HG02852 (cell line): ENCODE data around the gene IDE.
"Not testable (repeated sequence)": the region's sequence is repeated elsewhere in the genome, so short reads cannot be mapped to it uniquely, and the experiment has no call there.

Experiments
- ATAC-seq: cut with Tn5 transposase; IDR thresholded peaks from one replicate; pipeline ENCODE4 v1.9.1; 2021; ENCODE audit warnings: mild to moderate bottlenecking, moderate library complexity; ENCODE audit not compliant: unreplicated experiment

IDE gene

GRCh38 chr10:92492748-92493240 lies 81.1 kb downstream of the IDE start:
- no peak for ATAC-seq

GRCh38 chr10:92490387-92490786 lies 83.5 kb downstream of the IDE start:
- no peak for ATAC-seq

- ATAC-seq: no peak
Observed at GRCh38 chr10:92486637-92487036, 87.3 kb downstream of the IDE start.

- no peak for ATAC-seq
Observed at GRCh38 chr10:92483539-92483938, 90.4 kb downstream of the IDE start.

- ATAC-seq: no peak
Observed at GRCh38 chr10:92480413-92480812, 93.5 kb downstream of the IDE start.

GRCh38 chr10:92479547-92479946 lies 94.3 kb downstream of the IDE start:
- no peak for ATAC-seq

- ATAC-seq: no peak
Observed at GRCh38 chr10:92478536-92478935, 95.4 kb downstream of the IDE start.

GRCh38 chr10:92475357-92475868 lies 98.5 kb downstream of the IDE start:
- ATAC-seq: no peak

GRCh38 chr10:92470026-92470425 lies 103.9 kb downstream of the IDE start:
- ATAC-seq: no peak

- no peak for ATAC-seq
Observed at GRCh38 chr10:92464364-92464763, 109.5 kb downstream of the IDE start.

GRCh38 chr10:92463582-92463981 lies 110.3 kb downstream of the IDE start:
- ATAC-seq: no peak

- ATAC-seq: not testable (repeated sequence)
Observed at GRCh38 chr10:92454955-92455354, 118.9 kb downstream of the IDE start.

GRCh38 chr10:92452313-92452712 lies 121.6 kb downstream of the IDE start:
- no peak for ATAC-seq

GRCh38 chr10:92451431-92451830 lies 122.5 kb downstream of the IDE start:
- ATAC-seq: no peak

- ATAC-seq: no peak
Observed at GRCh38 chr10:92450896-92451295, 123.0 kb downstream of the IDE start.

GRCh38 chr10:92440578-92440977 lies 133.3 kb downstream of the IDE start:
- no peak for ATAC-seq

GRCh38 chr10:92438220-92438619 lies 135.7 kb downstream of the IDE start:
- no peak for ATAC-seq

GRCh38 chr10:92436611-92437010 lies 137.3 kb downstream of the IDE start:
- ATAC-seq: no peak

GRCh38 chr10:92436065-92436464 lies 137.8 kb downstream of the IDE start:
- ATAC-seq: not testable (repeated sequence)

- ATAC-seq: no peak
Observed at GRCh38 chr10:92434385-92434784, 139.5 kb downstream of the IDE start.

- no peak for ATAC-seq
Observed at GRCh38 chr10:92432596-92432995, 141.3 kb downstream of the IDE start.

- ATAC-seq: no peak
Observed at GRCh38 chr10:92430103-92430502, 143.8 kb downstream of the IDE start.

GRCh38 chr10:92421550-92421949 lies 152.3 kb downstream of the IDE start:
- ATAC-seq: no peak
